ENCODE results near the gene LDLRAD4.

Gene LDLRAD4

GRCh38 chr18:13201292-13201691 lies 17.3 kb upstream of the LDLRAD4 start:
- no peak for DNase-seq (ENCODE audit: low read depth in 4 of 4, low spot score in 1 of 4)

GRCh38 chr18:13202571-13202970 lies 16.0 kb upstream of the LDLRAD4 start:
- no peak for DNase-seq (ENCODE audit: low read depth in 4 of 4, low spot score in 1 of 4)

- no peak for DNase-seq (ENCODE audit: low read depth in 4 of 4, low spot score in 1 of 4)
Measured at GRCh38 chr18:13206301-13206700, 12.3 kb upstream of the LDLRAD4 start.

GRCh38 chr18:13207294-13207693 lies 11.3 kb upstream of the LDLRAD4 start:
- no peak for DNase-seq (ENCODE audit: low read depth in 4 of 4, low spot score in 1 of 4)

- DNase-seq (ENCODE audit: low read depth in 4 of 4, low spot score in 1 of 4) = no peak
Measured at GRCh38 chr18:13211534-13211933, 7.0 kb upstream of the LDLRAD4 start.

- no peak for DNase-seq (ENCODE audit: low read depth in 4 of 4, low spot score in 1 of 4)
Measured at GRCh38 chr18:13213036-13213795, 5.3 kb upstream of the LDLRAD4 start.

GRCh38 chr18:13214609-13215008 lies 4.0 kb upstream of the LDLRAD4 start:
- no peak for DNase-seq (ENCODE audit: low read depth in 4 of 4, low spot score in 1 of 4)

- peak in 1 of 4 experiments; percentile 41 for DNase-seq (ENCODE audit: low read depth in 4 of 4, low spot score in 1 of 4)
Measured at GRCh38 chr18:13216092-13216582, 2.4 kb upstream of the LDLRAD4 start.

GRCh38 chr18:13216711-13217465 lies 1.7 kb upstream of the LDLRAD4 start:
- peak in 1 of 4 experiments; percentile 43 for DNase-seq (ENCODE audit: low read depth in 4 of 4, low spot score in 1 of 4)

GRCh38 chr18:13217466-13217961 lies 1.0 kb upstream of the LDLRAD4 start:
- DNase-seq (ENCODE audit: low read depth in 4 of 4, low spot score in 1 of 4) = peak in 3 of 4 experiments; percentile 28 to 46 (median 38)

GRCh38 chr18:13217971-13218367 lies 591 bp upstream of the LDLRAD4 start:
- no peak for DNase-seq (ENCODE audit: low read depth in 4 of 4, low spot score in 1 of 4)

GRCh38 chr18:13218997-13219396 lies 437 bp downstream of the LDLRAD4 start:
- DNase-seq (ENCODE audit: low read depth in 4 of 4, low spot score in 1 of 4) = no peak

GRCh38 chr18:13219593-13220159 lies 1.1 kb downstream of the LDLRAD4 start:
- DNase-seq (ENCODE audit: low read depth in 4 of 4, low spot score in 1 of 4) = no peak

GRCh38 chr18:13220361-13220991 lies 1.9 kb downstream of the LDLRAD4 start:
- no peak for DNase-seq (ENCODE audit: low read depth in 4 of 4, low spot score in 1 of 4)

- DNase-seq (ENCODE audit: low read depth in 4 of 4, low spot score in 1 of 4) = no peak
Measured at GRCh38 chr18:13221869-13222855, 3.6 kb downstream of the LDLRAD4 start.

GRCh38 chr18:13222856-13223281 lies 4.3 kb downstream of the LDLRAD4 start:
- DNase-seq (ENCODE audit: low read depth in 4 of 4, low spot score in 1 of 4) = no peak

GRCh38 chr18:13223311-13224143 lies 5.0 kb downstream of the LDLRAD4 start:
- no peak for DNase-seq (ENCODE audit: low read depth in 4 of 4, low spot score in 1 of 4)

GRCh38 chr18:13225261-13225660 lies 6.7 kb downstream of the LDLRAD4 start:
- no peak for DNase-seq (ENCODE audit: low read depth in 4 of 4, low spot score in 1 of 4)

- DNase-seq (ENCODE audit: low read depth in 4 of 4, low spot score in 1 of 4) = no peak
Measured at GRCh38 chr18:13226533-13227144, 8.1 kb downstream of the LDLRAD4 start.

All from stimulated activated CD4-positive, alpha-beta T cell treated with anti-CD3 and anti-CD28 coated beads, Interleukin-1b, Interleukin-23, amount 100 ng/mL, for 24 hours (primary cell).